Neuron (in vitro differentiated cells): ENCODE measurements around the gene RGMB.
"Not testable (repeated sequence)": the region's sequence is repeated elsewhere in the genome, so short reads cannot be mapped to it uniquely, and the experiment has no call there.

Experiments used
- H2AFZ ChIP-seq: one replicate; pipeline ENCODE4 v1.6.1; 2013; ENCODE audit warnings: low read depth, mild to moderate bottlenecking, inconsistent platforms, low read length, moderate library complexity
- H3K27me3 ChIP-seq: one replicate; pipeline ENCODE4 v1.6.1; 2013; ENCODE audit warnings: low read length; ENCODE audit not compliant: insufficient read depth
- H3K36me3 ChIP-seq: one replicate; pipeline ENCODE4 v1.6.1; 2013; ENCODE audit warnings: low read length; ENCODE audit not compliant: insufficient read depth
- H3K4me1 ChIP-seq: one replicate; pipeline ENCODE4 v1.6.1; 2013; ENCODE audit warnings: low read length; ENCODE audit not compliant: insufficient read depth
- H3K4me3 ChIP-seq: 2 replicates; pipeline ENCODE4 v1.5.1; 2013; ENCODE audit warnings: mild to moderate bottlenecking, low read length, moderate library complexity
- H3K9me3 ChIP-seq: one replicate; pipeline ENCODE4 v1.6.1; 2013; ENCODE audit warnings: low read length

Gene RGMB

DNA sequence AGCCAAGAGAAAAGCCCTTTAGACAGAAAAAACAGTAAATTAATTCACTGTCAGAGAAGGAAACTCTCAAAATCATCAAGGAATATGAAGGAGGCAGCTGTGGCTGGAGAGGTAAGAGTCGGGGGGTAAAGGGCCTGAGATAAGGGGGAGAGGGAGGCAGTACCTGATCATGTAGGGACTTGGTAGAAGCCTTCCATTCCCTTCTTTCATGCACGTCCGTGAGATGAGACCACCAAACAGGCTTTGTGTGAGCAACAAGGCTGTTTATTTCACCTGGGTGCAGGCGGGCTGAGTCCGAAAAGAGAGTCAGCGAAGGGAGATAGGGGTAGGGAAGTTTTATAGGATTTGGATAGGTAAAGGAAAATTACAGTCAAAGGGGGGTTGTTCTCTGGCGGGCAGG lies 21.1 kb upstream of the RGMB start:
- H3K4me1 ChIP-seq, H2AFZ ChIP-seq, H3K36me3 ChIP-seq, H3K9me3 ChIP-seq, H3K27me3 ChIP-seq, H3K4me3 ChIP-seq: not testable (repeated sequence)

DNA sequence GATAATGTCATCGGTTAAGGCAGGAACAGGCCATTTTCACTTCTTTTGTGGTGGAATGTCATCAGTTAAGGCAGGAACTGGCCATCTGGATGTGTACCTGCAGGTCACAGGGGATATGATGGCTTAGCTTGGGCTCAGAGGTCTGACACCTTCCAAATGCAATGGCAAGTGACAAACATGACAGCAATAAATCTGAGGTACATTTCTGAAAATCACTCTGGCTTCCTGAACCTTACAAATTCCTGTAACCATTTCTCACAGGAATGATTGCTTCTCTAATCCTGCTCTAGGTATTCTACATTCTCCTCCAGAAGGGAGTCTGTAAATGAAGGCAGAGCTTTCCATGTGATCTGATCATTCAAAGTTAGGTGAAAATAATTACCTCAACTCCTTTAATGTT lies 20.7 kb upstream of the RGMB start:
- not testable (repeated sequence) for H3K27me3 ChIP-seq, H3K4me3 ChIP-seq, H3K36me3 ChIP-seq, H2AFZ ChIP-seq, H3K9me3 ChIP-seq, H3K4me1 ChIP-seq

DNA sequence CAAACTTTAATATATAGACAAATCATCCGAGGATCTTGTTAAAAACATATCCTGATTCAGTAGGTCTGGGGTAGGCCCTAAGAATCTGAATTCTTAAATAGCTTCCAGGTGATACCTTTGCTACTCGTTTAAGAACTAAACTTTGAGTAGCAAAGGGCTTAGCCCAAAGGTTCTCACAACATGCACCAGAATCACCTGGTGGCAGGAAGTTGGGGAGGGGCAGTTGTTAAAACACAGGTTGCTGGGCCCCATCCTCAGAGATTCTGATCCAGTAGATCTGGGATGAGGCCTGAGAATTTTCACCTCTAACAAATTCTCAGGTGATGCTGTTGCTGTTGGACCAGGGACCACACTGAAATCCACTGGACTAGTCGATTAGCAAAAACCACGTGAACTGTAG lies 20.0 kb upstream of the RGMB start:
- H3K36me3 ChIP-seq, result no peaks in the 10 kb centered on the region
- H3K9me3 ChIP-seq, result peaks cover 2% of the 10 kb centered on the region
- H2AFZ ChIP-seq, result no peak overlapping the region
- H3K27me3 ChIP-seq, result no peaks in the 10 kb centered on the region
- H3K4me1 ChIP-seq, result no peaks in the 10 kb centered on the region
- no peak overlapping the region for H3K4me3 ChIP-seq

DNA sequence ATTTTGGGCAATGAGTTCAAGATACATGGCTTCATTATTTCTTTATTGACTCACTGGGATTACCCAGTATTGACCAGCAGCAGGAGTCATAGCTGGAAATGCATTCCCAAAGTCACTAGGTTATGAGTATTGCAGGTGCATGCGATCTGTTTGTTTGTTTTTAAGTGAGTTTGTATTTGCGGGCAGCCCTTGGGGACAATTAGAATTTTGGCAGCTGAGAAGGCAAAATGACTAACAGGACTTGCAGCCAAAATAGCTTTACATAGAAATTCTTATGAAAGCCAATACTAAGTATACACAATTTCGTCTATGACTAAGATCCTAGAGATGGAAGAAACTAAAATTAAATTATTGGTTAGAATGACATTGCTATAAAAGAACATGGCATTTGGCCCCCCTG lies 18.1 kb upstream of the RGMB start:
- H2AFZ ChIP-seq, result no peak overlapping the region
- H3K9me3 ChIP-seq, result peaks cover 3% of the 10 kb centered on the region
- H3K27me3 ChIP-seq, result no peaks in the 10 kb centered on the region
- no peaks in the 10 kb centered on the region for H3K36me3 ChIP-seq
- H3K4me1 ChIP-seq, result no peaks in the 10 kb centered on the region
- no peak overlapping the region for H3K4me3 ChIP-seq

DNA sequence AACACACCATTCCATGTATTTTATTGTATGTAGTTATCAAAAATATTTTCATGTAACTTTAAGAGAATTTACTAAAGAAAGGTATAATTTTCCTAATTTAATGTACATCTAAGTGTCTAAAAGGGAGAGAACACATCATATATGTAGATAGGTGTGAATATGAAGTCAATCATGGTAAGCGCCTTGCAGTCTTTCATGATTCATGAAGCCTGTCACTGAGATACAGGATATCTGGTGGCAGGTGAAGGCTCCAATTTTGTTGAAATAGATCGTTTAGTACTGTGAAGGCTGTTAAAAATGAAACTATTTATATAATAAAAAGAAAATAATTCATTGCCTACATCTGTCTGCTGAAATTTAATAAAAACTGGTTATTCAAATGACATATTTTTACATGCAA lies 15.5 kb upstream of the RGMB start:
- H2AFZ ChIP-seq, result no peak overlapping the region
- no peak overlapping the region for H3K4me3 ChIP-seq
- no peaks in the 10 kb centered on the region for H3K4me1 ChIP-seq
- H3K27me3 ChIP-seq, result no peaks in the 10 kb centered on the region
- H3K9me3 ChIP-seq, result peaks cover 4% of the 10 kb centered on the region
- no peaks in the 10 kb centered on the region for H3K36me3 ChIP-seq

DNA sequence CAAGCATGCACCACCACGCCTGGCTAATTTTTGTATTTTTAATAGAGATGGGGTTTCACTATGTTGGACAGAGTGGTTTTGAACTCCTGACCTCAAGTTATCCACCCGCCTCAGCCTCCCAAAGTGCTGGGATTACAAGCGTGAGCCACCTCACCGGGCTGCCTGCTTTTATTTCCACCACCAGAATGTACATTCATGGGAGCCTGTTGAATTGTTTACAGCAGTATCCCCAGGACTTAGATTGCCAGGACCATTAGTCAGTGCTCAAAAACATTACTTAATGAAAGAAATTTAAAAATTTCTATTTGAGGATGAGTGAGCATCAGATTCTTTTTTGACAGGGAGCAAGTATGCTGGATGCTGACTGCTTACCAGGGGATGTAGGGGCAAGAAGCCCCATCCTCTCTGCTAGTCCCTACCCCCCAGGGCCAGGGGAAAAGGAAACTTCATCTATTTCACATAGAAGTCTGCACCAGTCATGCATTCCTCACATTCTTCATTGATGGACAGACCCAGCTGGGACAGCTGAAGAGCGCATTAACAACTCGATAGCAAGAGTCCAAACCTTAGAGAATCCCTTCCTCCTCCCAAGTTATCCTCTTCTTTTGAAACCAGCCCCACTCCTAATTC lies 10.3 kb upstream of the RGMB start:
- Histone ChIP-seq H3K4me3 (no peak overlapping the region), H3K9me3 (peaks cover 4% of the 10 kb centered on the region), H3K27me3 (no peaks in the 10 kb centered on the region), H3K36me3 (no peaks in the 10 kb centered on the region), H2AFZ (no peak overlapping the region), H3K4me1 (peaks cover 11% of the 10 kb centered on the region)

DNA sequence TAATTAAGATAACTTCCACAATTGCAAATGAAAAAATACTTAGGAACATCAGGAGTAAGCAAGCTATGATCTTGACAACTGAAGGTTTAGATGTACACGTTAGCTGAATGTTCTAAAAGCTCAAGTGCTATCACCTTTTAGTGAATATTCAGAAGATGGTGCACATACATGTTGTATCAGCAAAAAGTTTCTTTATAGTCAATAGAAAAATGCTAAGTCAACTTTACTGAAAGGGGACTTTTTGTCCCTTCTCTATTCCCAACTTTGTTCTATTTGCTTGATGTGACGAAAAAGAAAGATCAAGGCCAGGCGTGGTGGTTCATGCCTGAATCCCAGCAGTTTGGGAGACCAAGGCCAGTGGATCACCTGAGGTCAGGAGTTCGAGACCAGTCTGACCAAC lies 7.6 kb upstream of the RGMB start:
- Histone ChIP-seq H3K27me3 (no peaks in the 10 kb centered on the region), H3K4me3 (no peak overlapping the region), H3K36me3 (peaks cover 2% of the 10 kb centered on the region), H3K9me3 (peaks cover 2% of the 10 kb centered on the region), H3K4me1 (peaks cover 15% of the 10 kb centered on the region), H2AFZ (no peak overlapping the region)

DNA sequence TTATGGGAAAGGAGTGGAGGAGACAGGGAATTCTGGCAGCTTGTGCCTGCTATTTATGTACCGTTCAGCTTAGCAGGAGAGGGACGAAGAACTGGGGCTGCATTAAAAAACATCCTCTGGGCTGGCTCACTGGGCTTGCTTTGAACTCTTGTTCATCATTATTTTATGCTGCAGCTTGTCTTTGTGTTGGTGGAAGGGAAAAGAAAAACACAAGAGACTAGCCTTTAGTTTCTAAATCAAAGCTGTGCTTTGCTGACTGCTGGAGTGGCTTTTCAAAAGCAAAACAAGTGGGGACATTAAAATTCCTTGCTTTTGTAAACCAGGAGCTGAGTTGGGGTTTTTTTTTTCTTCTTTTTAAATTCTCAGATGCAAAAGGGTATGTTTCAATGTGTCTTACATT lies 5.9 kb upstream of the RGMB start:
- H3K36me3 ChIP-seq, result peaks cover 17% of the 10 kb centered on the region
- peak overlapping the region; percentile 99 for H3K4me3 ChIP-seq
- H3K9me3 ChIP-seq, result peaks cover under 1% of the 10 kb centered on the region
- no peak overlapping the region for H2AFZ ChIP-seq
- peaks cover 23% of the 10 kb centered on the region for H3K4me1 ChIP-seq
- H3K27me3 ChIP-seq, result no peaks in the 10 kb centered on the region

DNA sequence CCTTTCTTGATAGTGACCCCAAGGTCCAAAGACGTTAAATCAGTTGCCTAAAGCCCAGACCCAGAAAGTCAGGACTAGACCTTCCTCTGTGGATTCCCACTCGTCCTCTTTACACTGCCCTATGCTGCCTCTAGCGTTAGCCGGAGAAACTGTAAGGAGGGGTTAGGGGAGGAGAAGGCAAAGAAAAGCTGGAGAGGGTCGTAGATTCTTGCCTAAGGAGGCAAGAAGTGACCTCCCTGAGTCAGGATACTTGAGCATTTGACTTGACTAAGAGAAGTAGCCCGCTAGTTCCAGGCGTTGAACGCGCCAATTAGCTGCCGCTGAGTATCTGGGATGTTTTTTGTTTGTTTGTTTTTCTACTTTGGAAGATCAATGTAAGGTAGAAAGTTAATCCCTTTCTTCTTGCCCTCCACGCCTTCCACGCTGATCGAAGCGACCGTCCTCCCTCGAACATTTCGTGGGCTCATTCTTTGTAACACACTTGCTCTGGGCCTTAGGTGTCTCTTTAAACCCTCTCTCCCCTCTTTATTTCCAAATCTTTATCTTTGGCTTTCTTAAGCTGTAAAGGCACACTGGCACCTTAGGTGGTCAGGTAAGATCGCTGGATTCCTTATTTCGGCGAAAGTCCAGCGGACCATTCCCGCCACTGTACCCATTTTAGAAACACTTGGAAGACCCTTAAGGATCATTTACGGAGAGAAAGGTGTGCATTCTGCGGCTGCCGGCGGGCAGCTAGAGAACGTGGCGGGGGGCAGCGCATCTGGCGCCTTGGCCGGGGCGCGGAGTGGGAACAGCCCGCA lies 5.1 kb upstream of the RGMB start:
- no peaks in the 10 kb centered on the region for H3K27me3 ChIP-seq
- peak overlapping the region; percentile 20 for H2AFZ ChIP-seq
- H3K36me3 ChIP-seq, result peaks cover 17% of the 10 kb centered on the region
- H3K4me3 ChIP-seq, result peak overlapping the region; percentile 99
- no peaks in the 10 kb centered on the region for H3K9me3 ChIP-seq
- H3K4me1 ChIP-seq, result peaks cover 21% of the 10 kb centered on the region

DNA sequence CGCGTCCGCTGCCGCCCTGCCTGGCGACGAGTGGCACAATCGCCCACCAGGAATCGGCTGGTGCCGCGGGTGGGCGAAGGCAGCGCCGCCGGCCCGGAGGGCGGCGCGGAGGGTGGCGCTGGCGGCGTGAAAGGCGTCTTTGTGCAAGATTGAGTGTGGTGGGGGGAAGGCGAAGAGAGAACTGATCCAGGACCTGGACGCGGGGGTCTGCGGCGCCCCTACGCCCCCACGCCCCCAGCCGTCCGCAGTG lies 4.6 kb upstream of the RGMB start:
- H2AFZ ChIP-seq, result peak overlapping the region; percentile 20
- H3K36me3 ChIP-seq, result peaks cover 17% of the 10 kb centered on the region
- peaks cover 19% of the 10 kb centered on the region for H3K4me1 ChIP-seq
- H3K27me3 ChIP-seq, result no peaks in the 10 kb centered on the region
- H3K9me3 ChIP-seq, result no peaks in the 10 kb centered on the region
- H3K4me3 ChIP-seq, result peak overlapping the region; percentile 99

DNA sequence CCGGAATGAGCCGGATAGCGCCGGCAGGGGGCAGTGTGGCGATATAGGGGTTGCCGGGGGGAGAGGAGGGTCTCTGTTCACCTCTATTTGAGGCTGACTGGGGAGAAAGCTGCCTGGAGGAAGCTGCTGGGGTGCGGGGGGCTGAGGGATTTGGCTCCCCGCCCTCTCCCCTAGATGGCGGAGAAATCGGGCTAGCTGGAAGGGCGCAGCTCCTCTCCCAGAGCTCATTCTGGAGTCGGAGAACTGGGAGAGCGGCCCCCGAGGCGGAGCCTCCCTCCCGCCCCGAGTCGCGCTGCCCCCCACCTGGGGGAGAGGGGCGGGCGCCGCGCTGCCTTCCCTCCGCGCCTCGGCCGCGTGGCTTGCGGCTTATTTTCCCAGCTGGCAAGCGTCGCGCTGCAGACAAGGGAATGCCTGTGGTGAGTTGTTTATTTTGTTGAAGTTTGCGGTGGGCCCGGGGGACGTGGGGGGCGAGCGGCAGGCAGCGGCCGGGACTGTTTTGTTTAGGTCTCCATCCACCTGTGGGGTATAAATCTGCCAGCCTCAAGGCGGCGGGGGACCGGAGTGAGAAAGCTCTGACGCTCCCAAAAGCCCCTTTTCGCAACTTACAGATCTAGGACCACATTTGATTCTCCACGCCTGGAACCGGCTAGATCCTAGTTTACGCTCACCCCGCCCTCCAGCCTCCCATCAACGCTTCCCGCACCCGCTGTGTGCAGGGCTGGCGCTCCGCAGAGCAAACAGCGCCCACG lies 4.1 kb upstream of the RGMB start:
- Histone ChIP-seq H3K9me3 (no peaks in the 10 kb centered on the region), H3K4me3 (peak overlapping the region; percentile 99), H3K4me1 (peaks cover 19% of the 10 kb centered on the region), H3K27me3 (no peaks in the 10 kb centered on the region), H3K36me3 (peaks cover 19% of the 10 kb centered on the region), H2AFZ (peak overlapping the region; percentile 20)

DNA sequence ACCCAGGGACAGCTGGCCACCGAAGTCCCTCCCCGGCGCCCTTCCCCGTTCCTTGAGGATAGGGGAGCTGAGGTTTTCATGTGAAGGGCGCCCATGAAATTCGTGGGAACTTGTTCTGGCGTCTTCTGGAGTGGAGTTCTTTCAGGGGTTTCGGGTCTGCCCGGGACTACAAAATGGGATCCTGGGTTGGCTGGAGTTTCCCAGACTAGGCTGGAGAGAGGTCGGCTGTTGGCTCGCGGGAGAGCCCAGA lies 3.6 kb upstream of the RGMB start:
- Histone ChIP-seq H3K4me3 (peak overlapping the region; percentile 99), H3K36me3 (peaks cover 24% of the 10 kb centered on the region), H2AFZ (no peak overlapping the region), H3K9me3 (no peaks in the 10 kb centered on the region), H3K27me3 (no peaks in the 10 kb centered on the region), H3K4me1 (peaks cover 19% of the 10 kb centered on the region)

DNA sequence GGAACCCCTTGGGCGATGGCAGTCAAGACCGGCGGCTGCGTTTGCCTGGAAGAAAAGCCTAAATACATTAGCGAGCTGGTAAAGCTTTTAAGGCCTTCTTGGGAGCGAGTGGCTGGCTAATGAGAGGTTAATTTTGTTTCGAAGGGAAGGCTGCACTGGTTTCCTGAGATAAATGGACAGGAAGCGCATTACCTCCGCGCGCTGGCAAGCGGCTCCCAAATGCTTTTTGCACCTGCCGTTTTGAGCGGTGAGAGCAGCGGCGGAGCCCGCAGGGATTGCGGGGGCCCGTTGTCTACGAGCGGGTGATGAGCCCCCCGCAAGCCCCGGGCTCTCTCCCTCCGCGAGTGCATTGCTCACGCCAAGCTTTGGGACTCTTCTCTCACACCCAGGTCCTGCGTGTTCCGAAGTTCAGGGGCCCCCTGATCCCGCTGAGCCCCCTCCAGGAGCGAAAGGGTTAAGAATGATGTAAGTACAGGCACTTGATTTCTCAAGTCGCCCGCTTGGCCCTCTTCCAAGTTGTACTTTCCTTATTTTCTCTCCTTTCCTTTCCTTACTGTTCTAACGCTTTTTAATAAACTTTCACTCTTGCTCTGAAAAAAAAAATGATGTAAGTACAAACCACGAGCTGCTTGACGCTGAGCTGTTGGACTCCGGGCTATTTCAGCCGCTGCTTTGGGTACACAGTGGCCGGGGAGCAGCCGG lies 3.1 kb upstream of the RGMB start:
- Histone ChIP-seq H3K4me3 (peak overlapping the region; percentile 99), H3K27me3 (no peaks in the 10 kb centered on the region), H2AFZ (no peak overlapping the region), H3K36me3 (peaks cover 29% of the 10 kb centered on the region), H3K4me1 (peaks cover 19% of the 10 kb centered on the region), H3K9me3 (no peaks in the 10 kb centered on the region)
